ENCODE measurements around the gene ZSWIM6. TPM values are rescaled to one million over a fixed set of nuclear protein-coding genes. Genes with fewer than 3 reads are reported as not detected.
"Not testable (repeated sequence)": the region's sequence is repeated elsewhere in the genome, so short reads cannot be mapped to it uniquely, and the experiment has no call there.

Gene ZSWIM6
- total RNA-seq, 1 donor from 2014 or later = 20.7 TPM

DNA sequence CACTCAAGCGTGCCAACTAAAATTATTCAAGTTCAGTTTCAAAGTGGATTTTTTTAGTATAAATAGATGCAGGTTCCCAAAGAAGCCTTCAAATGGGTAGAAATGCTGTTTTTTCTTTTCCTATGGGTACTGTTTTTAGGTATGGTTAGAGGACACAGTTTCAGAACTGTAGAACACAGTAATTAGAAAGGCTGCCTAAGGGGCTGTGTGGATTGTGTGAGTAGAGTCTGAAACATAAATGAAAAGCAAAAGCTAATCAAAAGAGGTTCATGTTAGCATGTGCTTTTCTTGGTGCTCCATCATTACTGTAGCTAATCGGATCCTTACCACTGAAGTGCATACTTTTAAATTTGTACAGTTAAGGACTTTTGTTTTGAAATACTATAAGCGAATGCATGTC lies 85.3 kb downstream of the ZSWIM6 start:
- Mint-ChIP-seq H3K27me3 (ENCODE audit: unreplicated experiment) (no peaks in the 10 kb centered on the region), H3K4me1 (ENCODE audit: unreplicated experiment) (peaks cover 40% of the 10 kb centered on the region)

DNA sequence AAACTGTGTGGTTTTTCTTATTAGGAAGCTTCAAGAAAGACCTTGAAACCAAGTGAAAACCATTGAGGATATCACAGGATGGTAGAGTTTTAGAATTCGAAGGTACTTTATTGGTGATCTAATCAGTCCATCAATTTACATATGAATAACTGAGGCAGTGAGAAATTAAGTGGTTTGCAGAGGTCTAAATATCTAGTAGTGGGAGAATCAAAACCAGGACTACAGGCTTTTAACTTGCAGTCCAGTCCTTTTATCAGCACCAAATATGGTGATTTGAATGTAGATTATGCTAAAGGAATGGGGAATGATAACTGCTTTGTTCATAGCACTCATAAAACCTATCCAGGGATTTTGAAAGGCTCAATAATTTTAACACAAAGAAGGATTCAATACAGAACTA lies 85.8 kb downstream of the ZSWIM6 start:
- H3K4me3 Mint-ChIP-seq (ENCODE audit: unreplicated experiment) = no peak overlapping the region
- no peak overlapping the region for H3K27ac Mint-ChIP-seq (ENCODE audit: unreplicated experiment)
- peaks cover 10% of the 10 kb centered on the region for H3K36me3 Mint-ChIP-seq (ENCODE audit: unreplicated experiment)
- peaks cover 40% of the 10 kb centered on the region for H3K4me1 Mint-ChIP-seq (ENCODE audit: unreplicated experiment)
- H3K27me3 Mint-ChIP-seq (ENCODE audit: unreplicated experiment) = no peaks in the 10 kb centered on the region
- H3K9me3 Mint-ChIP-seq (ENCODE audit: unreplicated experiment) = peaks cover 13% of the 10 kb centered on the region
- DNase-seq (ENCODE audit: extremely low spot score, unreplicated experiment) = no peak
- TF ChIP-seq, protein P1, sequence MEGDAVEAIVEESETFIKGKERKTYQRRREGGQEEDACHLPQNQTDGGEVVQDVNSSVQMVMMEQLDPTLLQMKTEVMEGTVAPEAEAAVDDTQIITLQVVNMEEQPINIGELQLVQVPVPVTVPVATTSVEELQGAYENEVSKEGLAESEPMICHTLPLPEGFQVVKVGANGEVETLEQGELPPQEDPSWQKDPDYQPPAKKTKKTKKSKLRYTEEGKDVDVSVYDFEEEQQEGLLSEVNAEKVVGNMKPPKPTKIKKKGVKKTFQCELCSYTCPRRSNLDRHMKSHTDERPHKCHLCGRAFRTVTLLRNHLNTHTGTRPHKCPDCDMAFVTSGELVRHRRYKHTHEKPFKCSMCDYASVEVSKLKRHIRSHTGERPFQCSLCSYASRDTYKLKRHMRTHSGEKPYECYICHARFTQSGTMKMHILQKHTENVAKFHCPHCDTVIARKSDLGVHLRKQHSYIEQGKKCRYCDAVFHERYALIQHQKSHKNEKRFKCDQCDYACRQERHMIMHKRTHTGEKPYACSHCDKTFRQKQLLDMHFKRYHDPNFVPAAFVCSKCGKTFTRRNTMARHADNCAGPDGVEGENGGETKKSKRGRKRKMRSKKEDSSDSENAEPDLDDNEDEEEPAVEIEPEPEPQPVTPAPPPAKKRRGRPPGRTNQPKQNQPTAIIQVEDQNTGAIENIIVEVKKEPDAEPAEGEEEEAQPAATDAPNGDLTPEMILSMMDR (IDR thresholded peaks at IDR 0.05) = no peak

More for the DNA sequence above, 85.3 kb downstream of the ZSWIM6 start:
- no peak overlapping the region for H3K4me3 Mint-ChIP-seq (ENCODE audit: unreplicated experiment)
- peaks cover 9% of the 10 kb centered on the region for H3K36me3 Mint-ChIP-seq (ENCODE audit: unreplicated experiment)
- H3K27ac Mint-ChIP-seq (ENCODE audit: unreplicated experiment) = no peak overlapping the region
- TF ChIP-seq, protein P1 (IDR thresholded peaks at IDR 0.05) = no peak
- no peak for DNase-seq (ENCODE audit: extremely low spot score, unreplicated experiment)
- H3K9me3 Mint-ChIP-seq (ENCODE audit: unreplicated experiment) = peaks cover 10% of the 10 kb centered on the region

DNA sequence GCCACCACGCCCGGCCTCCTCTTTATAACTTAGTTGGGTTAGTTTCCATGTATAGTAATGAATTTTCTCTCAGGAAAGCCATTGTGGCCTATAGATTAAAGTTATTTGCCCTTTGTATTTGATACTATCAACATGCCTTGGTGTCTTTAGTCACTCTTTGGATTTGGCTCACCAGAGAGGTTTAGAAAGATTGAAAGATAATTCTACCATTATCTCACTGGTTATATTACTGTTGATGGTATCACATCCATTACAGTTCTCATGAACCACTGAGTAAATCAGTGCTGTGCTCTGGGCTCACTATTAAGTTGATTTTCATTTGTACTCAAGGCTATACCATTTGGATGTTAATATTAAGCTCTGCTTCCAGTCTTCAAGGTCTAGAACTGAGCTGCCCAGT lies 87.0 kb downstream of the ZSWIM6 start:
- Mint-ChIP-seq H3K27ac (ENCODE audit: unreplicated experiment) (no peak overlapping the region), H3K36me3 (ENCODE audit: unreplicated experiment) (peaks cover 8% of the 10 kb centered on the region), H3K4me3 (ENCODE audit: unreplicated experiment) (no peak overlapping the region), H3K27me3 (ENCODE audit: unreplicated experiment) (no peaks in the 10 kb centered on the region), H3K9me3 (ENCODE audit: unreplicated experiment) (peaks cover 13% of the 10 kb centered on the region), H3K4me1 (ENCODE audit: unreplicated experiment) (peaks cover 46% of the 10 kb centered on the region)
- no peak for DNase-seq (ENCODE audit: extremely low spot score, unreplicated experiment)
- TF ChIP-seq, protein P1 (IDR thresholded peaks at IDR 0.05) = no peak

DNA sequence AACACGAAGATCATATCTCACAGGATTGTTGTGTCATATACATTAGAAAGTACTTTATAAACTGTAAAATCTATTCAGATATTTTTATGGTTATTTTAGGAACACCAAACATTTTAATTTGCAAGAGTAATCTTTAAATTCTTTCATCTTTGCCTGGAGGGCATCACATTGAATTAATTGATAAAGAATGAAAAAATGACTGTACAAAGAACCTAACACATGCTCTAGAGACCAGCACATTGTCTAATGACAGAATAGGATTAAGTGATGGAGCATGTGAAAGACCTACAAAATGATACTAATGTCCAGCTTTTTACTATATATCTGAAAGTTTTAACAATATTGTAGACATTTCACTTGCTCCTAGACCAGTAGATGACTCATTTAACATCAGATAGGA lies 88.0 kb downstream of the ZSWIM6 start:
- peaks cover 46% of the 10 kb centered on the region for H3K4me1 Mint-ChIP-seq (ENCODE audit: unreplicated experiment)

DNA sequence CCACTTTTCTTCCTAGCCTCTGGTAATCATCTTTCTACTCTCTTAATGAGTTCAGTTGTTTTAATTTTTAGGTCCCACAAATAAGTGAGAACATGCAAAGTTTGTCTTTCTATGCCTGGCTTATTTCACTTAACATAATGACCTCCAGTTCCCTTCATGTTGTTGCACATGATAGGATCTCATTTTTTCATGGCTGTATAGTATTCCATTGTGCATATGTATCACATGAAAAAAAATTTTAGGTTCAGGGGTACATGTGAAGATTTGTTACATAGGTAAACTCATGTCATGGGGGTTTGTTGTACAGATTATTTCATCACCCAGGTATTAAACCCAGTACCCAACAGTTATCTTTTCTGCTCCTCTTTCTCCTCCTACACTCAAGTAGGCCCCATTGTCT lies 89.2 kb downstream of the ZSWIM6 start:
- not testable (repeated sequence) for DNase-seq (ENCODE audit: extremely low spot score, unreplicated experiment); H3K4me3 Mint-ChIP-seq (ENCODE audit: unreplicated experiment); H3K36me3 Mint-ChIP-seq (ENCODE audit: unreplicated experiment); H3K27me3 Mint-ChIP-seq (ENCODE audit: unreplicated experiment); H3K27ac Mint-ChIP-seq (ENCODE audit: unreplicated experiment)
- H3K4me1 Mint-ChIP-seq (ENCODE audit: unreplicated experiment) = peaks cover 46% of the 10 kb centered on the region
- peaks cover 13% of the 10 kb centered on the region for H3K9me3 Mint-ChIP-seq (ENCODE audit: unreplicated experiment)

More for the DNA sequence above, 88.0 kb downstream of the ZSWIM6 start:
- Mint-ChIP-seq H3K9me3 (ENCODE audit: unreplicated experiment) (peaks cover 13% of the 10 kb centered on the region), H3K27me3 (ENCODE audit: unreplicated experiment) (no peaks in the 10 kb centered on the region), H3K4me3 (ENCODE audit: unreplicated experiment) (no peak overlapping the region), H3K36me3 (ENCODE audit: unreplicated experiment) (peaks cover 7% of the 10 kb centered on the region), H3K27ac (ENCODE audit: unreplicated experiment) (no peak overlapping the region)
- no peak for DNase-seq (ENCODE audit: extremely low spot score, unreplicated experiment)
- TF ChIP-seq, protein P1 (IDR thresholded peaks at IDR 0.05) = no peak

Measured in osteocyte (in vitro differentiated cells).